Measurements from ENCODE around the gene TMEM47. TPM values are rescaled to one million over a fixed set of nuclear protein-coding genes. Genes with fewer than 3 reads are reported as not detected.

Gene TMEM47
- total RNA-seq, 2 experiments from 2014 or later: not detected

- H3K27me3 Mint-ChIP-seq: no peaks in the 10 kb centered on the region
- H3K27ac Mint-ChIP-seq: no peak overlapping the region
- H3K9me3 Mint-ChIP-seq: no peaks in the 10 kb centered on the region
- no peak for DNase-seq
- no peak for ATAC-seq (ENCODE audit: low read depth)
- no peak overlapping the region for H3K4me3 Mint-ChIP-seq
- no peaks in the 10 kb centered on the region for H3K4me1 Mint-ChIP-seq
- POLR2A ChIA-PET: no interaction called here
- H3K36me3 Mint-ChIP-seq: no peaks in the 10 kb centered on the region
These were observed 25.4 kb downstream of the TMEM47 start for GRCh38 chrX:34631479-34632220.

- DNase-seq (no peak), ATAC-seq (ENCODE audit: low read depth) (no peak)
- Mint-ChIP-seq H3K9me3 (no peaks in the 10 kb centered on the region), H3K4me1 (no peaks in the 10 kb centered on the region), H3K27me3 (no peaks in the 10 kb centered on the region), H3K27ac (no peak overlapping the region), H3K4me3 (no peak overlapping the region), H3K36me3 (no peaks in the 10 kb centered on the region)
- POLR2A ChIA-PET: no interaction called here
These were observed 27.5 kb downstream of the TMEM47 start for GRCh38 chrX:34629572-34629971.

- DNase-seq (no peak), ATAC-seq (ENCODE audit: low read depth) (no peak)
- Mint-ChIP-seq H3K4me1 (no peaks in the 10 kb centered on the region), H3K36me3 (no peaks in the 10 kb centered on the region), H3K9me3 (no peaks in the 10 kb centered on the region), H3K4me3 (no peak overlapping the region), H3K27me3 (no peaks in the 10 kb centered on the region), H3K27ac (no peak overlapping the region)
- POLR2A ChIA-PET: no interaction called here
These were observed 32.7 kb downstream of the TMEM47 start for GRCh38 chrX:34624416-34624815.

GRCh38 chrX:34619920-34620319 is 37.2 kb downstream of the TMEM47 start:
- Mint-ChIP-seq H3K4me1 (no peaks in the 10 kb centered on the region), H3K9me3 (no peaks in the 10 kb centered on the region)
- POLR2A ChIA-PET: no interaction called here

GRCh38 chrX:34612036-34612435 is 45.0 kb downstream of the TMEM47 start:
- DNase-seq: no peak
- POLR2A ChIA-PET: no interaction called here
- Mint-ChIP-seq H3K27me3 (no peaks in the 10 kb centered on the region), H3K4me3 (no peak overlapping the region), H3K36me3 (no peaks in the 10 kb centered on the region), H3K4me1 (no peaks in the 10 kb centered on the region), H3K9me3 (no peaks in the 10 kb centered on the region), H3K27ac (no peak overlapping the region)
- no peak for ATAC-seq (ENCODE audit: low read depth)

More at GRCh38 chrX:34619920-34620319, 37.2 kb downstream of the TMEM47 start:
- ATAC-seq (ENCODE audit: low read depth): no peak
- no peaks in the 10 kb centered on the region for H3K27me3 Mint-ChIP-seq
- DNase-seq: no peak
- H3K4me3 Mint-ChIP-seq: no peak overlapping the region
- H3K27ac Mint-ChIP-seq: no peak overlapping the region
- H3K36me3 Mint-ChIP-seq: no peaks in the 10 kb centered on the region

- POLR2A ChIA-PET: no interaction called here
- ATAC-seq (ENCODE audit: low read depth) (no peak), DNase-seq (no peak)
- H3K27me3 Mint-ChIP-seq: no peaks in the 10 kb centered on the region
- no peaks in the 10 kb centered on the region for H3K9me3 Mint-ChIP-seq
- no peaks in the 10 kb centered on the region for H3K4me1 Mint-ChIP-seq
- no peak overlapping the region for H3K4me3 Mint-ChIP-seq
- no peak overlapping the region for H3K27ac Mint-ChIP-seq
- no peaks in the 10 kb centered on the region for H3K36me3 Mint-ChIP-seq
These were observed 58.7 kb downstream of the TMEM47 start for GRCh38 chrX:34598362-34598761.

- H3K9me3 Mint-ChIP-seq: no peaks in the 10 kb centered on the region
- H3K27ac Mint-ChIP-seq: no peak overlapping the region
- no peaks in the 10 kb centered on the region for H3K36me3 Mint-ChIP-seq
- POLR2A ChIA-PET: no interaction called here
- no peaks in the 10 kb centered on the region for H3K27me3 Mint-ChIP-seq
- no peak for DNase-seq
- ATAC-seq (ENCODE audit: low read depth): no peak
- no peak overlapping the region for H3K4me3 Mint-ChIP-seq
- H3K4me1 Mint-ChIP-seq: no peaks in the 10 kb centered on the region
These were observed 70.1 kb downstream of the TMEM47 start for GRCh38 chrX:34586936-34587335.

GRCh38 chrX:34586346-34586911 is 70.7 kb downstream of the TMEM47 start:
- POLR2A ChIA-PET: no interaction called here
- no peak for ATAC-seq (ENCODE audit: low read depth)
- H3K4me1 Mint-ChIP-seq: no peaks in the 10 kb centered on the region
- no peak overlapping the region for H3K27ac Mint-ChIP-seq
- no peak overlapping the region for H3K4me3 Mint-ChIP-seq
- H3K27me3 Mint-ChIP-seq: no peaks in the 10 kb centered on the region
- H3K36me3 Mint-ChIP-seq: no peaks in the 10 kb centered on the region
- no peaks in the 10 kb centered on the region for H3K9me3 Mint-ChIP-seq
- no peak for DNase-seq

GRCh38 chrX:34585561-34585960 is 71.5 kb downstream of the TMEM47 start:
- Mint-ChIP-seq H3K9me3 (no peaks in the 10 kb centered on the region), H3K36me3 (no peaks in the 10 kb centered on the region), H3K4me1 (no peaks in the 10 kb centered on the region), H3K4me3 (no peak overlapping the region), H3K27ac (no peak overlapping the region), H3K27me3 (no peaks in the 10 kb centered on the region)
- POLR2A ChIA-PET: no interaction called here
- ATAC-seq (ENCODE audit: low read depth) (no peak), DNase-seq (no peak)

- POLR2A ChIA-PET: no interaction called here
- Mint-ChIP-seq H3K4me3 (no peak overlapping the region), H3K27ac (no peak overlapping the region), H3K9me3 (no peaks in the 10 kb centered on the region), H3K27me3 (no peaks in the 10 kb centered on the region), H3K4me1 (no peaks in the 10 kb centered on the region), H3K36me3 (no peaks in the 10 kb centered on the region)
- DNase-seq (no peak), ATAC-seq (ENCODE audit: low read depth) (no peak)
These were observed 72.3 kb downstream of the TMEM47 start for GRCh38 chrX:34584781-34585180.

- DNase-seq (no peak), ATAC-seq (ENCODE audit: low read depth) (no peak)
- H3K36me3 Mint-ChIP-seq: no peaks in the 10 kb centered on the region
- H3K27ac Mint-ChIP-seq: no peak overlapping the region
- POLR2A ChIA-PET: no interaction called here
- no peak overlapping the region for H3K4me3 Mint-ChIP-seq
- H3K9me3 Mint-ChIP-seq: no peaks in the 10 kb centered on the region
- no peaks in the 10 kb centered on the region for H3K4me1 Mint-ChIP-seq
- H3K27me3 Mint-ChIP-seq: no peaks in the 10 kb centered on the region
These were observed 77.0 kb downstream of the TMEM47 start for GRCh38 chrX:34580069-34580468.

GRCh38 chrX:34578237-34578636 is 78.8 kb downstream of the TMEM47 start:
- Mint-ChIP-seq H3K27ac (no peak overlapping the region), H3K36me3 (no peaks in the 10 kb centered on the region), H3K27me3 (no peaks in the 10 kb centered on the region), H3K9me3 (no peaks in the 10 kb centered on the region), H3K4me3 (no peak overlapping the region), H3K4me1 (no peaks in the 10 kb centered on the region)
- ATAC-seq (ENCODE audit: low read depth) (no peak), DNase-seq (no peak)
- POLR2A ChIA-PET: no interaction called here
